SK-N-SH (cell line): Measurements from ENCODE around the gene PPP2R2B. TPM values are rescaled to one million over a fixed set of nuclear protein-coding genes. Genes with fewer than 3 reads are reported as not detected.

ENCODE experiments used
- CTCF ChIA-PET: fragments of 300-600, 350-600 bp; formaldehyde crosslinking; extraction: SDS; loops from one replicate; lab custom pipeline; 2021; lab: Yijun Ruan, JAX
- POLR2A ChIA-PET: fragments of 350-600 bp; sonication (Branson Sonifier 250); formaldehyde crosslinking; extraction: SDS; loops from one replicate; lab custom pipeline; 2020; ENCODE audit warnings: antibody characterized with exemption, inconsistent platforms; lab: Yijun Ruan, JAX
- DNase-seq: peaks from one replicate; pipeline ENCODE4 v3.0.0; 2012
- H2AFZ ChIP-seq: fragments of 200-600 bp; sonication (generic); 2 replicates; pipeline ENCODE4 v1.8.1; 2016; ENCODE audit warnings: antibody characterized with exemption, mild to moderate bottlenecking, low read depth
- H3F3A ChIP-seq: fragments of 200-600 bp; sonication (generic); replicated peaks from 2 replicates; pipeline ENCODE3; 2016; ENCODE audit warnings: antibody characterized with exemption, mild to moderate bottlenecking; ENCODE audit not compliant: insufficient read depth
- H3K27ac ChIP-seq, 2 experiments: fragments of 200-500 bp in 1 of 2; fragments of 200-600 bp in 1 of 2; sonication (Bioruptor generic) in 1 of 2; sonication (generic), shearing (Covaris generic) in 1 of 2; 2 replicates each; pipeline versions ENCODE4 v1.5.1 to v1.6.1; 2014 to 2016; ENCODE audit warnings: low read depth in 2 of 2, inconsistent platforms in 1 of 2, low read length in 1 of 2, mild to moderate bottlenecking in 1 of 2, mixed read lengths in 1 of 2
- H3K27me3 ChIP-seq: fragments of 200-600 bp; sonication (generic), shearing (Covaris generic); 2 replicates; pipeline ENCODE4 v1.6.1; 2016; ENCODE audit warnings: mixed run types; ENCODE audit not compliant: insufficient read depth
- H3K36me3 ChIP-seq, 2 experiments: fragments of 200-500 bp in 1 of 2; fragments of 200-600 bp in 1 of 2; sonication (Bioruptor generic) in 1 of 2; sonication (generic) in 1 of 2; replicated peaks in 1 of 2; 2 replicates each; pipeline versions ENCODE3 to v1.5.1; 2014 to 2016; ENCODE audit warnings: low read length in 1 of 2, mild to moderate bottlenecking in 1 of 2; ENCODE audit not compliant: insufficient read depth in 2 of 2, control insufficient read depth in 1 of 2
- H3K4me1 ChIP-seq, 2 experiments: fragments of 200-500 bp in 1 of 2; fragments of 200-600 bp in 1 of 2; sonication (Bioruptor generic) in 1 of 2; sonication (generic), shearing (Covaris generic) in 1 of 2; 2 replicates each; pipeline versions ENCODE4 v1.5.1 to v1.6.1; 2014 to 2016; ENCODE audit warnings: low read depth in 1 of 2, low read length in 1 of 2, mixed run types in 1 of 2; ENCODE audit not compliant: insufficient read depth in 2 of 2, control insufficient read depth in 1 of 2
- H3K4me2 ChIP-seq: fragments of 200-600 bp; sonication (generic), shearing (Covaris generic); 2 replicates; pipeline ENCODE4 v1.6.1; 2017; ENCODE audit warnings: mixed run types
- H3K4me3 ChIP-seq, 2 experiments: fragments of 200-500 bp in 1 of 2; fragments of 200-600 bp in 1 of 2; sonication (Bioruptor generic) in 1 of 2; sonication (generic), shearing (Covaris generic) in 1 of 2; 2 replicates each; pipeline versions ENCODE4 v1.5.1 to v1.8.1; 2014 to 2016; ENCODE audit warnings: low read depth in 2 of 2, inconsistent platforms in 1 of 2, low read length in 1 of 2, mild to moderate bottlenecking in 1 of 2, mixed read lengths in 1 of 2, moderate library complexity in 1 of 2
- H3K79me2 ChIP-seq: fragments of 200-600 bp; sonication (generic); 2 replicates; pipeline ENCODE4 v1.8.1; 2017; ENCODE audit warnings: mild to moderate bottlenecking; ENCODE audit not compliant: insufficient read depth
- H3K9ac ChIP-seq: fragments of 200-600 bp; sonication (generic); 2 replicates; pipeline ENCODE4 v1.6.1; 2017; ENCODE audit warnings: mixed run types
- H3K9me2 ChIP-seq: fragments of 200-600 bp; sonication (generic); 2 replicates; pipeline ENCODE4 v1.6.1; 2017; ENCODE audit warnings: mixed run types
- H3K9me3 ChIP-seq: fragments of 200-600 bp; sonication (generic); 2 replicates; pipeline ENCODE4 v1.6.1; 2017; ENCODE audit warnings: mixed run types, mild to moderate bottlenecking, moderate library complexity
- H4K20me1 ChIP-seq: fragments of 200-600 bp; sonication (generic); 2 replicates; pipeline ENCODE4 v1.6.1; 2017; ENCODE audit warnings: mild to moderate bottlenecking, mixed run types; ENCODE audit not compliant: insufficient read depth
- CHD2 ChIP-seq: fragments of 150-350 bp; IDR thresholded peaks from 2 replicates; pipeline ENCODE4 v1.6.1; 2018; ENCODE audit warnings: low read length; ENCODE audit not compliant: partially characterized antibody
- ELF1 ChIP-seq: IDR thresholded peaks from 2 replicates; pipeline ENCODE4 v1.4.0; 2012
- EP300 ChIP-seq, 2 experiments: IDR thresholded peaks; 2 replicates each; pipeline versions ENCODE4 v1.4.0 to v1.6.1; 2012; ENCODE audit warnings: borderline replicate concordance in 1 of 2, low read depth in 1 of 2, low read length in 1 of 2
- FOSL2 ChIP-seq: IDR thresholded peaks from 2 replicates; pipeline ENCODE4 v1.4.0; 2012; ENCODE audit warnings: low read depth, mild to moderate bottlenecking, moderate library complexity, borderline replicate concordance
- FOXM1 ChIP-seq: IDR thresholded peaks from 2 replicates; pipeline ENCODE4 v1.4.0; 2012; ENCODE audit warnings: low read depth, mild to moderate bottlenecking
- GABPA ChIP-seq: IDR thresholded peaks from 2 replicates; pipeline ENCODE4 v1.4.0; 2012; ENCODE audit warnings: low read depth, mild to moderate bottlenecking
- GATA2 ChIP-seq: sonication (generic); formaldehyde crosslinking; IDR thresholded peaks from 2 replicates; pipeline ENCODE4 v1.5.0; 2020; ENCODE audit warnings: mild to moderate bottlenecking, missing genetic modification reagents
- JUND ChIP-seq: IDR thresholded peaks from 2 replicates; pipeline ENCODE4 v1.4.0; 2012
- MEF2A ChIP-seq: IDR thresholded peaks from 2 replicates; pipeline ENCODE4 v1.4.0; 2012; ENCODE audit warnings: low read depth, borderline replicate concordance
- NFIC ChIP-seq: IDR thresholded peaks from 2 replicates; pipeline ENCODE4 v1.4.0; 2012; ENCODE audit warnings: borderline replicate concordance
- POLR2AphosphoS5 ChIP-seq: IDR thresholded peaks from 2 replicates; pipeline ENCODE4 v1.6.1; 2012; ENCODE audit warnings: low read depth, low read length
- RAD21 ChIP-seq: IDR thresholded peaks from 2 replicates; pipeline ENCODE4 v1.6.1; 2012; ENCODE audit warnings: mild to moderate bottlenecking, low read length
- RCOR1 ChIP-seq: fragments of 150-350 bp; IDR thresholded peaks from 2 replicates; pipeline ENCODE4 v1.6.1; 2017; ENCODE audit warnings: antibody characterized with exemption, low read length
- RXRA ChIP-seq: IDR thresholded peaks from 2 replicates; pipeline ENCODE4 v1.4.0; 2012; ENCODE audit warnings: low read depth, mild to moderate bottlenecking, borderline replicate concordance
- TAF1 ChIP-seq: IDR thresholded peaks from 2 replicates; pipeline ENCODE4 v1.6.1; 2012; ENCODE audit warnings: low read depth, mild to moderate bottlenecking, low read length, moderate library complexity, borderline replicate concordance
- TCF12 ChIP-seq: IDR thresholded peaks from 2 replicates; pipeline ENCODE4 v1.4.0; 2012
- TEAD4 ChIP-seq: IDR thresholded peaks from 2 replicates; pipeline ENCODE4 v1.4.0; 2012; ENCODE audit warnings: mild to moderate bottlenecking, borderline replicate concordance; ENCODE audit not compliant: insufficient read depth
- USF1 ChIP-seq: IDR thresholded peaks from 2 replicates; pipeline ENCODE4 v1.4.0; 2012; ENCODE audit warnings: low read depth, borderline replicate concordance
- ZBTB33 ChIP-seq: IDR thresholded peaks from 2 replicates; pipeline ENCODE4 v1.4.0; 2012; ENCODE audit warnings: low read depth, borderline replicate concordance
- WGBS: methylation state at CpG from one replicate; pipeline ENCODE4 v1.1.6; 2017; ENCODE audit warnings: low lambda C conversion rate; 5-methylcytosine and 5-hydroxymethylcytosine counted together
- polyA plus RNA-seq, 3 experiments: library from polyadenylated mRNA; depleted of rRNA; stranded (reverse); fragments of >200 nt; gene quantifications; 2 replicates each; pipeline ENCODE4 v1.2.3, GENCODE V29; 2012
- TF ChIP-seq, protein P1 (sequence below): IDR thresholded peaks from 2 replicates; pipeline ENCODE4; 2012
- TF ChIP-seq, protein P2 (sequence below): fragments of 150-350 bp; IDR thresholded peaks from 2 replicates; pipeline ENCODE4 v1.6.1; 2016; ENCODE audit warnings: mild to moderate bottlenecking, low read depth, low read length

Gene PPP2R2B
- polyA plus RNA-seq, 1 of the 3 experiments (the other 2 are of a cell fraction) = 11.4 TPM

- WGBS = 61% methylated on average over 7 of the region's 7 CpGs
- TF ChIP-seq ZBTB33 = no peak
- TF ChIP-seq TAF1 = no peak
- TF ChIP-seq TEAD4 = no peak
- no peak for TF ChIP-seq USF1
- TF ChIP-seq GABPA = no peak
- no peak for TF ChIP-seq MEF2A
- no peak for TF ChIP-seq NFIC
- no peak for TF ChIP-seq CHD2
- no peak for TF ChIP-seq FOXM1
- no peak for TF ChIP-seq RCOR1
- no peak for TF ChIP-seq JUND
- no peak for TF ChIP-seq EP300 (IDR thresholded peaks at IDR 0.05; ENCODE audit: borderline replicate concordance in 1 of 2, low read depth in 1 of 2, low read length in 1 of 2)
- TF ChIP-seq GATA2 (CRISPR knock-in tag) = no peak
- no peak for TF ChIP-seq POLR2AphosphoS5
- no peak for DNase-seq
- Histone ChIP-seq H3K27ac (no peak overlapping the region), H3K9me3 (no peaks in the 10 kb centered on the region), H3K4me1 (no peaks in the 10 kb centered on the region), H3K9me2 (no peaks in the 10 kb centered on the region), H3F3A (no peaks in the 10 kb centered on the region), H3K4me3 (no peak overlapping the region), H3K79me2 (no peaks in the 10 kb centered on the region), H3K4me2 (no peak overlapping the region), H3K27me3 (no peaks in the 10 kb centered on the region), H2AFZ (no peak overlapping the region), H3K36me3 (no peaks in the 10 kb centered on the region), H3K9ac (no peak overlapping the region), H4K20me1 (no peaks in the 10 kb centered on the region)
- ChIA-PET POLR2A (no interaction called here), CTCF (interaction anchor here (1.2 to 1.4 kb wide), 2 partner anchors 11 to 46 kb away, joined by 3 read pairs; no protein-coding TSS in a partner anchor)
Measured at GRCh38 chr5:146920351-146920881, 41.9 kb upstream of the PPP2R2B start.

DNA sequence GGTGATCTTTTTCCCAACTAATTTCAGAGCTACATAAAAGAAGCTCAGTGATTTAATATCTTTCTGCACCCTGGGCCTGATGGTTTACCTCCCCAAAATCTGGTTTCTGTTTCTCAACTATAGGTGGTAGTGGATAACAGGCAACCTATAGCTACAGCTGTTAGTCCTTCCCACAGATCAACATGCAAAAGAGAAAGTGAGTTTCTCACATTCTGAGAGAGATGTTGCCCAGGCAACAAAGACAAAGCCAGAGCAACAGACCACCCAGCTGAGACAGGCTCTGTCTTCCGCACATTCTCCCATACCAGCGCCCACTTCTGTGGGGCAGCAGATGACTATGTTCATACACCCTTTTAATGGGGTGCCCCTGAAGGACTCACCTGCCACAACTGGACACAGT is 40.7 kb upstream of the PPP2R2B start:
- ChIA-PET CTCF (interaction anchor here (1.1 to 1.4 kb wide), 3 partner anchors 12 to 377 kb away, joined by 3 to 5 read pairs (median 4); no protein-coding TSS in a partner anchor), POLR2A (no interaction called here)
- Histone ChIP-seq H3K4me3 (no peak overlapping the region), H3K9me3 (no peaks in the 10 kb centered on the region), H3K9ac (no peak overlapping the region), H3K27ac (no peak overlapping the region), H3K4me1 (no peaks in the 10 kb centered on the region), H3K79me2 (no peaks in the 10 kb centered on the region), H2AFZ (no peak overlapping the region), H3K9me2 (no peaks in the 10 kb centered on the region), H3K36me3 (no peaks in the 10 kb centered on the region), H4K20me1 (no peaks in the 10 kb centered on the region), H3F3A (no peaks in the 10 kb centered on the region), H3K4me2 (no peak overlapping the region), H3K27me3 (no peaks in the 10 kb centered on the region)
- TF ChIP-seq RAD21 = no peak
- no peak for TF ChIP-seq EP300 (IDR thresholded peaks at IDR 0.05; ENCODE audit: borderline replicate concordance in 1 of 2, low read depth in 1 of 2, low read length in 1 of 2)
- no peak for TF ChIP-seq ZBTB33
- no peak for TF ChIP-seq RXRA
- TF ChIP-seq POLR2AphosphoS5 = no peak
- TF ChIP-seq, protein P1, sequence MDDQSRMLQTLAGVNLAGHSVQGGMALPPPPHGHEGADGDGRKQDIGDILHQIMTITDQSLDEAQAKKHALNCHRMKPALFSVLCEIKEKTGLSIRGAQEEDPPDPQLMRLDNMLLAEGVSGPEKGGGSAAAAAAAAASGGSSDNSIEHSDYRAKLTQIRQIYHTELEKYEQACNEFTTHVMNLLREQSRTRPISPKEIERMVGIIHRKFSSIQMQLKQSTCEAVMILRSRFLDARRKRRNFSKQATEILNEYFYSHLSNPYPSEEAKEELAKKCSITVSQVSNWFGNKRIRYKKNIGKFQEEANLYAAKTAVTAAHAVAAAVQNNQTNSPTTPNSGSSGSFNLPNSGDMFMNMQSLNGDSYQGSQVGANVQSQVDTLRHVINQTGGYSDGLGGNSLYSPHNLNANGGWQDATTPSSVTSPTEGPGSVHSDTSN = no peak
- TF ChIP-seq TCF12 = no peak
- no peak for TF ChIP-seq ELF1
- TF ChIP-seq FOSL2 = no peak
- TF ChIP-seq, protein P2, sequence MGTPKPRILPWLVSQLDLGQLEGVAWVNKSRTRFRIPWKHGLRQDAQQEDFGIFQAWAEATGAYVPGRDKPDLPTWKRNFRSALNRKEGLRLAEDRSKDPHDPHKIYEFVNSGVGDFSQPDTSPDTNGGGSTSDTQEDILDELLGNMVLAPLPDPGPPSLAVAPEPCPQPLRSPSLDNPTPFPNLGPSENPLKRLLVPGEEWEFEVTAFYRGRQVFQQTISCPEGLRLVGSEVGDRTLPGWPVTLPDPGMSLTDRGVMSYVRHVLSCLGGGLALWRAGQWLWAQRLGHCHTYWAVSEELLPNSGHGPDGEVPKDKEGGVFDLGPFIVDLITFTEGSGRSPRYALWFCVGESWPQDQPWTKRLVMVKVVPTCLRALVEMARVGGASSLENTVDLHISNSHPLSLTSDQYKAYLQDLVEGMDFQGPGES = no peak
- no peak for TF ChIP-seq JUND
- DNase-seq = no peak
- WGBS = 75% methylated on average over 2 of the region's 2 CpGs
